Stimulated activated CD4-positive, alpha-beta T cell treated with anti-CD3 and anti-CD28 coated beads, Interleukin-4, amount 100 ng/mL, for 4 hours (primary cell): Measurements from ENCODE around the gene NDUFV2.
"Not testable (repeated sequence)": the region's sequence is repeated elsewhere in the genome, so short reads cannot be mapped to it uniquely, and the experiment has no call there.

Experiments used
- DNase-seq, 2 experiments: peaks; one replicate each; pipeline ENCODE4 v3.0.0-alpha.2; 2020

Gene NDUFV2

GRCh38 chr18:9157806-9158205 lies 55.3 kb downstream of the NDUFV2 start:
- no peak for DNase-seq

GRCh38 chr18:9160014-9160413 lies 57.5 kb downstream of the NDUFV2 start:
- no peak for DNase-seq

GRCh38 chr18:9162663-9163062 lies 60.2 kb downstream of the NDUFV2 start:
- DNase-seq, result not testable (repeated sequence)

GRCh38 chr18:9164149-9164548 lies 61.6 kb downstream of the NDUFV2 start:
- not testable (repeated sequence) for DNase-seq

- DNase-seq, result not testable (repeated sequence)
These were observed 63.4 kb downstream of the NDUFV2 start for GRCh38 chr18:9165883-9166282.

- DNase-seq, result not testable (repeated sequence)
These were observed 67.0 kb downstream of the NDUFV2 start for GRCh38 chr18:9169515-9169914.

GRCh38 chr18:9171919-9172318 lies 69.4 kb downstream of the NDUFV2 start:
- DNase-seq, result not testable (repeated sequence)

GRCh38 chr18:9172506-9173127 lies 70.1 kb downstream of the NDUFV2 start:
- DNase-seq, result no peak

- DNase-seq, result no peak
These were observed 71.3 kb downstream of the NDUFV2 start for GRCh38 chr18:9173770-9174233.

- no peak for DNase-seq
These were observed 71.8 kb downstream of the NDUFV2 start for GRCh38 chr18:9174302-9174701.

GRCh38 chr18:9175115-9175514 lies 72.6 kb downstream of the NDUFV2 start:
- DNase-seq, result no peak

- DNase-seq, result no peak
These were observed 74.5 kb downstream of the NDUFV2 start for GRCh38 chr18:9177031-9177430.

- DNase-seq, result no peak
These were observed 75.0 kb downstream of the NDUFV2 start for GRCh38 chr18:9177466-9177865.

GRCh38 chr18:9178557-9178956 lies 76.1 kb downstream of the NDUFV2 start:
- DNase-seq, result no peak

GRCh38 chr18:9181275-9181674 lies 78.8 kb downstream of the NDUFV2 start:
- DNase-seq, result no peak

- DNase-seq, result no peak
These were observed 80.4 kb downstream of the NDUFV2 start for GRCh38 chr18:9182852-9183399.
